GM19328 (cell line): ENCODE measurements around the gene KCNJ14.

ENCODE experiments used
- ATAC-seq: cut with Tn5 transposase; IDR thresholded peaks from one replicate; pipeline ENCODE4 v1.9.1; 2021; ENCODE audit warnings: mild to moderate bottlenecking, moderate library complexity; ENCODE audit not compliant: unreplicated experiment

Gene KCNJ14

DNA sequence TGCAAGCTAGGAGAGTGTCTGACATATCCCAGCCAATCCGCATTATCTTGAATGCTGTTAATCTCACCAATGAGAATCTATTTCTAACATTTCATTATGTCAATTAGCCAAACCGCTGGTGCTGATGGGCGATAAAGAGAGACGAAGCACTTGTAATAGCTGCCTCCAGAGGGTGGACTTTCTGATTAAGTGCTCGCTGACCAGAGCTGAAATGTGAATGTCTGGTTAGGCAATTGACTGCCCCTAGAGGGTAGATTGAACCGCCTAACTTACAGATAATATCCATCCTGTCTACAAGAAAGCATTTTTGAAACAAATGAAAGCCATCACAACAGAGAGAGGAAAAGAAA lies 10.1 kb upstream of the KCNJ14 start:
- ATAC-seq, result peak; percentile 6

DNA sequence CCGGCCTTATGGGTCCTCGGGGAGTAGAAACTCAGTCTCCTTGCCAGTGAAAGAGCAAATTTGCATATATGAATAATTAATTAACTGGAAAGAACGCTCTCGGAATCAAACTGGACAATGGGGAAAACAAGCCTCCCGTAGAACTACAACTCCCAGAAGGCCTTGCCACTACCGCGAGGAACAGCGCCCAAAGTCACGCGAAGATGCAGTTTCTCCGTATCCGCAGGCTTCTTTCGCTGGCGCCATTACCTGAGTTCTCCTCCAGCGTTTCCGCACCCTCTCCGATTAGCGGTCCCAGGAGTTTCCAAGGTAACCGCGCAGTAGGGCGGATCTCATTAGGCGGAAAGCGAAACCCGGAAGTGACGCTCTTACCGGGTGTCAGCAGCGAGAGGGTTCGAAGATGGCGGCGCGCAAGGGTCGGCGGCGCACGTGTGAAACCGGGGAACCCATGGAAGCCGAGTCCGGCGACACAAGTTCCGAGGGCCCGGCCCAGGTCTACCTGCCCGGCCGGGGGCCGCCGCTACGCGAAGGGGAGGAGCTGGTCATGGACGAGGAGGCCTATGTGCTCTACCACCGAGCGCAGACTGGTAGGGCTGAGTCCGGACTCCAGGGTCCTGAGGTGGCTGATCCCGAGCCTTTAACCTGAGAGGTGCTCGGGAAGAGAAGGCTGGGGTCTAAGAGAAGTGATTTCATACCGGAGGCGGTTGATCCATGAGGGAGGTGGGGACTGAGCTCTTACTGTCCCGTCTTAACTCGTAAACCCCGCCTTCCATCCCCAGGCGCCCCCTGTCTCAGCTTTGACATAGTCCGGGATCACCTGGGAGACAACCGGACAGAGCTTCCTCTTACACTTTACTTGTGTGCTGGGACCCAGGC lies 9.5 kb upstream of the KCNJ14 start, which contains the start of gene GRWD1:
Gene GRWD1, plus strand, starts transcription at position 378 of the 876 bp plus-strand sequence. Its CDS starts 23 bp downstream, at position 401.
- peak; percentile 83 for ATAC-seq

DNA sequence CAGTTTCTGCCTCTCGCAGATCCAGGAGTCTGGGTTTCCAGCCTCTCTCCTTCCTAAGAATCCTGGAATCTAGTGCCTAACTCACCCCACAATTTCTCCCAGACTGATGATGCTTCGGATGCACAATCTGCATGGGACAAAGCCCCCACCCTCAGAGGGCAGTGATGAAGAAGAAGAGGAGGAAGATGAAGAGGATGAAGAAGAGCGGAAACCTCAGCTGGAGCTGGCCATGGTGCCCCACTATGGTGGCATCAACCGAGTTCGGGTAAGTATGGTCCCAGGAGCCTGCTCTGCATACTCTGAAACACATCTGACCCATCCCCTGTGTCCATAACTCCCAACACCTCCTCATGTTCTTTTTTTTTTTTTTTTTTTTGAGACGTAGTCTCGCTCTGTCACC lies 8.8 kb upstream of the KCNJ14 start:
- no peak for ATAC-seq

DNA sequence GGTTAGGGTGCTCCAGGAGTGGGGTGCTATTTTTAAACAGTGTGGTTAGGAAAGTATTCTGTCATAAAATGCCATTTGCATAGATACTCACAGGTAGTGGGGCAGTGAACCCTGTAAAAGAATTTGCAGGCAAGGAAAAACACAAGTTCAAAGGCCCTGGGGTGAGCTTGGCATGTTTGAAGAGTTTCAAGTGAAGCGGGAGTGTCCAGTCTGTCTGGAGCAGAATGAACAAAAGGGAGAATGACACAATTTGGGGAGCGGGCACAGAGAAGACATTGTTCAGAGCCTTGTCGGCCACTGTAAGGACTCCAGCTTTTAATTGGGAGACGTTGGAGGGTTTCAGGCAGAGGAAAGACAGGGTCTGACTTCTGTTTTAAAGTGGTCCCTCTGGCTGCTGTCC lies 6.8 kb upstream of the KCNJ14 start:
- ATAC-seq, result no peak

DNA sequence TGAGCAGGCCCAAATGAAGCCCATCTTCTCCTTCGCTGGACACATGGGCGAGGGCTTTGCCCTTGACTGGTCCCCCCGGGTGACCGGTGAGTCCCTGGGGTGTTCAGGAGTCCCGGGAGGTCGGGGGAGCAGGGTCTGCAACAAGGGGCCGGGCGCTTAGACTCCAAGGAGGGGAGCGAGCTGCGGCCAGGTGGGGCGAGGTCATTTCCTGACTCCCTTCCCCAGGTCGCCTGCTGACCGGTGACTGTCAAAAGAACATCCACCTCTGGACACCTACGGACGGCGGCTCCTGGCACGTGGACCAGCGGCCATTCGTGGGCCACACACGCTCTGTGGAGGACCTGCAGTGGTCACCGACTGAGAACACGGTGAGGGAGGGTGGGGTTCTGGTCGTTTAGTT lies 4.9 kb upstream of the KCNJ14 start:
- no peak for ATAC-seq

DNA sequence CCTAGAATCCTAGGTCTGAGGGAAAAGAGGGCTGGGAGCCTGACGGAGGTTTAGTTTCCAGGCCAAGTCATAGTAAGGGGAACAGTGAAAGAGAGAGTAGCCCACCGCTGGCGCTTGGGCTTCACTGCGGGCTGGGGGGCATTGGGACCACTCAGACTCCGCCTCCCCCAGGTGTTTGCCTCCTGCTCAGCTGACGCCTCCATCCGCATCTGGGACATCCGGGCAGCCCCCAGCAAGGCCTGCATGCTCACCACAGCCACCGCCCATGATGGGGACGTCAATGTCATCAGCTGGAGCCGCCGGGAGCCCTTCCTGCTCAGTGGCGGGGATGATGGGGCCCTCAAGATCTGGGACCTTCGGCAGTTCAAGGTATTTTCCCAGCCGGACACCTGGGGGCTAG lies 4.5 kb upstream of the KCNJ14 start:
- ATAC-seq, result no peak

DNA sequence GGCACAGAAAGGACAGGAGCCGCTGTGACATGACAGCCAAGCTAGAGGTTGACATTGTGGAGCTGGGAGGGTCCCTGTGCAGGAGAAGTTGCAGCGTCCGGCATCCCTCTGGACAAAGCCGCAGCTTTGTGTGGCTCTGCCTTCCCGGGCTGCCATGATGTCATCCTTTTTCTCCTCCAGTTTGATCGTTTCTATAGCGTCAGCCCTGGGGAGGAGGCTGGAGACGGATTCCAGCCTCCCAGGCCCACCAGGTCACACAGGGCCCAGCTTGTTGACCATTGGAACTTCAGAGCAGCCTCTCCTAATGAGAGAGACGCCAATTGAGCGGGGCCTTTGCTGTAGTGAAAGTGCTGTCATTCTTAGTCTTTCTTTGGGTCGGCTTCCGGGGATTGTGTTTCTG lies 3.8 kb upstream of the KCNJ14 start:
- ATAC-seq, result no peak

DNA sequence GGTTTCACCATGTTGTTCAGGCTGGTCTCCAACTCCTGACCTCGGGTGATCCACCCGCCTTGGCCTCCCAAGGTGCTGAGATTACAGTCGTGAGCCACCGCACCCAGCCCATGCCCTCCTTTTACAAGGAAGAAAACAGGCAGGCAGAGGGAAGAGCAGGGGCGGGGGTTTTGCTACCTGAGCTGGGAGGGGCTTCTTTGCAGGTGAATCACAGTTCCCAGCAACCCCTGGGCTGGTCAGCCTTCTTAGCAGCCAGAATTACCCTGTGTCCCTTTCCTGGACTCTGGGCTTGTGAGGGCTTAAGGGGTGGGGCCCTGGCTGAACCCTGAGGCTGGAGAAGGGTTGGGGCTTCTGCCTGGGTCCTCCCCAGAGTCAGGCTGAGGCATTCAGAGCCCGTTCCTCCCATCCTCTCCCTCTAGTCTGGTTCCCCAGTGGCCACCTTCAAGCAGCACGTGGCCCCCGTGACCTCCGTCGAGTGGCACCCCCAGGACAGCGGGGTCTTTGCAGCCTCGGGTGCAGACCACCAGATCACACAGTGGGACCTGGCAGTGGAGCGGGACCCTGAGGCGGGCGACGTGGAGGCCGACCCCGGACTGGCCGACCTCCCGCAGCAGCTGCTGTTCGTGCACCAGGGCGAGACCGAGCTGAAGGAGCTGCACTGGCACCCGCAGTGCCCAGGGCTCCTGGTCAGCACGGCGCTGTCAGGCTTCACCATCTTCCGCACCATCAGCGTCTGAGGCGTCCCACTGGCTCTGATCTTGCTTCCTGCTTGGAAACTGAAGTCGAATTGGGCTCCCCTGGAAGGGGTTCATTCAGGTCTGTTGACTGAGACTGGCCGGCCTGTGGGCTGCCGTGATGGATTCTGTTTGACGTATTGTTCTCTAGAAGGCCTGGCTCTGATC lies 2.8 kb upstream of the KCNJ14 start:
- no peak for ATAC-seq

DNA sequence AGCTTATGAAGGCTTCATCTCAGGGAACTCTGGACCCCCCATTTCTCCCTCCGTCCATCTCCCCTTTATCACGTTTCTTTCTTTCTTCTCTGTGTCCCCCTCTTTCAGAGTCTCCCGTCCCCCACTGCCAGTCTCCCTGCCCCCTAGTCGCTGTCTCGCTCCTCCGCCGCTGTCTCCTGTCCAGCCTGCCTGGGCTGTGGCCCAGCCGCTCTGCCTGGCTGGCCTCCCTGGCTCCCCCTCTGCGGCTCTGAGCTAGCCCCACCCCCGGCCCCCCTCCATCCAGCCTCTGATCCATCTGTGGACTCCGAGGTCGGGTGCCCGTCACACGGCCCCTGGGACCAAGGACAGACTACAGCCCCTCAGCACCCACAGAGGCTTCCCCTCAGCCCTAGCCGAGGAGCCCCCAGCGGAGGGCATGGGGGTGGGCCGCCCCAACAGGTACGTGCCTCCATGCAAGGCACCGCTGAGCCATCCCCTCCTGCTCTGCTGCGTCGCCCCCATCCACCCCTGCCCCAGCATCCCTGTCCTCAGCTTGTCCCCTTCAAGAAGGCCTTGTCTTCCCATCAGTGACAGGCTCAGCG lies 1.1 kb upstream of the KCNJ14 start:
- ATAC-seq, result no peak

DNA sequence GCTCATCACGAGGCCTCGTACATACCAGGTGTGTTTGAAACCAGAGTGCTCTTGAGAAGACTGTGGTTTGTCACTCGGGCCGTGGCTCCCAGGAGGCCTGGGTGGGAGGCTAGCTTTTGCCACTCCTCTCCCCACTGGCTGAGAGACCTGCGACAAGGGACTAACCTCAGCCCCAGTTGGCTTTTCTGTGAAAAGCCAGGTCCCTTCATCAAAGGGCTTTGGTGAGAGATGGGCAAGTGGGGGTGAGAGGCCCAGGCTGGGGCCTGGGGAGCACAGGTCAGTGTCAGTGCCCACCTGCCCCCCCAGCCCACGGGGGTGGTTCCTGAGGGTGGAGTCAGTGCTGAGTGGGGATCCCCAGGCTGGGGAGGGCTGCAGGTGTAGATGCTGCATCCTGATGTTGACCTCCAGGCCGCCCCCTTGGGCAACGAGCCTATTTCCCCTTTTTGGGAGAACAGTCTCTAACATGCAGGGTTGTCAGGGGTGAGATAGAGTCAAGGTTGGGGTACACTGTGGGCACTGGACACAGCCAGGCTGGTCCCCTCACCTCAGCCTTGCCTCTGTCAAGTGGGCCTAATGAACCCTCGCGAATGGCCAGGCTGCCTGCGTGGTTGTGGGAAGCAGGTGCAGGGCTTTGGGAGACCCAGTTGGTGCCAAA lies 661 bp downstream of the KCNJ14 start:
- no peak for ATAC-seq

DNA sequence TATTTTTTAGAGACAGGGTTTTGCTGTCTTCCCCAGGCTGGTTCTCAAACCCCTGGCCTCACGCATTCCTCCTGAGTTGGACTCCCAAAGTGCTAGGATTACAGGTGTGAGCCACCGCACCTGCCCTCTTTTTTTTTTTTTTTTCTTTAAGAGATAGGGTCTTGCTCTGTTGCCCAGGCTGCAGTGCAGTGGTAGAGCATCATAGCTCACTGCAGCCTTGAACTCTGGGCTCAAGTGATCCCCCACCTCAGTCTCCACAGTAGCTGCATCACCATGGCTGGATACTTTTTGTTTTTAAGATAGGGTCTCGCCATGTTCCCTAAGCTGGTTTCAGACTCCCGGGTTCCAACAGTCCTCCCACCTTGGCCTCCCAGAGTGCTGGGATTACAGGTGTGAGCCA lies 1.5 kb downstream of the KCNJ14 start:
- no peak for ATAC-seq

DNA sequence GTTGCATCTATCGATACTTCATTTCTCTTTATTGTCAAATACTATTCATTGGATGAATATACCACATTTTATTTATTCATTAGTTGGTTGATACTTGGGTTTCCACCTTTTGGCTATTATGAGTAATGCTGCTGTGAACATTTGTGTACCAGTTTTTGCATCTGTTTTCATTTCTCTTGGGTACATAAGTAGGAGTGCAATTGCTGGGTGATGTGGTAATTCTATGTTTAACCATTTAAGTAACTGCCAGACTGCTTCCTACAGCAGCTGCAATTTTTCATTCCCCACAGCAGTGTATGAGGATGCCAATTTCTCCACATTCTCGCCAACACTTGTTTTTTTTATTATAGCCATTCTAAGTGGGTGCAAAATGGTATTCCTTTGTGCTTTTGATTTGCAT lies 2.6 kb downstream of the KCNJ14 start:
- no peak for ATAC-seq

DNA sequence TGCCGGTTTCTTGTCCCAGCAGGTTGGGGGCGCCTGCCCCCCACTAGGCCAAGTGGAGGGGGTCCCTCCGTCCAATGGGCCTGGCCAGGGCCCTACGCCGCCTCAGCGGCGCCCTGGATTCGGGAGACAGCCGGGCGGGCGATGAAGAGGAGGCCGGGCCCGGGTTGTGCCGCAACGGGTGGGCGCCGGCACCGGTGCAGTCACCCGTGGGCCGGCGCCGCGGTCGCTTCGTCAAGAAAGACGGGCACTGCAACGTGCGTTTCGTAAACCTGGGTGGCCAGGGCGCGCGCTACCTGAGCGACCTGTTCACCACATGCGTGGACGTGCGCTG lies 6.2 kb downstream of the KCNJ14 start:
- ATAC-seq, result no peak

DNA sequence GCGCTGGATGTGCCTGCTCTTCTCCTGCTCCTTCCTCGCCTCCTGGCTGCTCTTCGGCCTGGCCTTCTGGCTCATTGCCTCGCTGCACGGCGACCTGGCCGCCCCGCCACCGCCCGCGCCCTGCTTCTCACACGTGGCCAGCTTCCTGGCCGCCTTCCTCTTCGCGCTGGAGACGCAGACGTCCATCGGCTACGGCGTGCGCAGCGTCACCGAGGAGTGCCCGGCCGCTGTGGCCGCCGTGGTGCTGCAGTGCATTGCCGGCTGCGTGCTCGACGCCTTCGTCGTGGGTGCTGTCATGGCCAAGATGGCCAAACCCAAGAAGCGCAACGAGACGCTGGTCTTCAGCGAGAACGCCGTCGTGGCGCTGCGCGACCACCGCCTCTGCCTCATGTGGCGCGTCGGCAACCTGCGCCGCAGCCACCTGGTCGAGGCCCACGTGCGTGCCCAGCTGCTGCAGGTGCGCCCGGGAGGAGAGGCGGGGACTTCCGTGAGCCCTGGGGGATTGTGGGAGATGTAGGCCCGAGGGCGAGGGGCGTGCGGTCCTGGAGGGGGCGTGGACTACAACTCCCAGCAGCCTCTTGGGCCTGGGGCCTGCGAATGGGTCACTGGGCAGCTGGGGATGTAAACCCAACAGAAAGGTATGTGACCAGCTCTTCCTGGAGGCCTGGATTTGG lies 6.7 kb downstream of the KCNJ14 start:
- ATAC-seq, result no peak

DNA sequence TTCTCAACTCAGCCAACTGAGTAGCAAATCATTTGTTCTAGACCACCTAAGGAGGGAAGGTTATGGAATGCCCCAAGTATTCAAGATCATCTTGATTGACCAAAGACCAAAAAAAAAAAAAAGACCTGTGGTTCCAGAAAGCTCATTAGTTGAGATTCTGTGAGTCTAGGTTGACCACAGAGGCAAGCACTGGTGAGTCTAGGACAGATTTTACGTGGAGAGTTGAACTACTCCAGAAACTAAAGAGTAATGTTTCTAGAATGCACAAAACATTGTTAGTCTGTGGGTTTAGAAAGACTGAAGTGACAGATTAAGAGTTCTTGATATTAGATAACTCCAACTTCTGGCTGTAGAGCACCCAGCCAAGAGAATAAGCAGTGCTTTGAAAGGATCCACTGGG lies 9.8 kb downstream of the KCNJ14 start:
- no peak for ATAC-seq

DNA sequence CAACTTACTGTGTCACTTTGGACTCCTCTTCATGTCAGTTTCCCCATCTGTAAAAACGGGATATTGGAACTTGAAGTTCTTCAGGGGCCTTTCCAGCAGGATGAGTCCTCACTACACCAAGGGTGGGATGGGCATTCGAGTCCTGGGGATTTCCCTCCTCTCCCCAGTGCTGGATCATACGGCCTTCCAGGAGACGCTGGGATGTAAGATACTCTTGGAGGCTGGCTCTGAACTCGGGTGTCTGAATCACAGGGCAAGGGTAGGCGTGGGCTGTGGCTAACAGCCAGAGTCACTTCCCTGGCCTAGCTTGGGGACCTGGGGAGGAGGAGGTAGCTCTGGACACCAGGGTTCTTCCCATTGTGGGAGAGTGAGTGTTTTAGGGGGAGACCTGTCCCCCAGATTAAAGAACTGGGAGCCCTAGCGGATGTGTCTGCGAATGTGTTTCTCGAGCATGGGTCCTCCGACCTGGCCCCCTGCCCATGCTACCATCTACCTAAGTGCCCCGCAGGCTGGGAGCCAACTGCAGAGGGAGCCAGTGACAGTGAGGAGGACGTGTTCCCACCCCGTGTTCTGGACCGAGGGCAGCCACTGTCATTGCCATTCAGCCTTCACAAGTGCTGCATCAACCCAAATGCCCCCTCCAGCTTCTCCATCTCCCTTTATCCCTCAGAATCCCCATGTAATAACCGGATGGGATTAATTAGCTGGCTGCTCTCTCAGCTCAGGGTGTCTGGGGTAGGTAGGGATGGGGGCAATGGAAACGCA lies 11.4 kb downstream of the KCNJ14 start:
- no peak for ATAC-seq

DNA sequence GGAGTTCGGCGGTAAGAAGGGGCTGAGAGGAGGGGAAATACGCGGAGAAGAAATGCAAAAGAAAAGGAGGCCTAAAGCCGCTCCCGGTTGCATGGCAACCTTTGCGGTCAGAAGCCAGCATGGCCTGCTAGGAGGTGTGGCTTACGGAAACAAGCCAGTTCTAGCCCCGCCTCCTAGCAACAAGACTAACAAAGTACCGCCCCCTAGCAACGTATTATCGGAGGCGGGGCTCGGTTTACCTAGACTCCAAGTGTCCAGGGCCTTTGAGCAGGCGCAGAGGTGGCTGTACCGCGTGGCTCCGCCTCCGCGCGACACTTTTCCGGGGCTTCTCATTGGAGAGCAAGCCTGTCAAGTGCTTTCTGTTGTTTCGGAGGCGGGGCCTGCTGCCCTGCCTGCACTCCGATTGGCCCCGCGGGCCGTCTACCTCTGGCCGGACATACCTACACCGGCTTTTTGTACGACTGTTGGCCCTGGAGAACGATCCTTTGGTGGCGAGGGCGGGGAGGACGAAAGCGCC lies 13.5 kb downstream of the KCNJ14 start:
- ATAC-seq, result peak; percentile 94

DNA sequence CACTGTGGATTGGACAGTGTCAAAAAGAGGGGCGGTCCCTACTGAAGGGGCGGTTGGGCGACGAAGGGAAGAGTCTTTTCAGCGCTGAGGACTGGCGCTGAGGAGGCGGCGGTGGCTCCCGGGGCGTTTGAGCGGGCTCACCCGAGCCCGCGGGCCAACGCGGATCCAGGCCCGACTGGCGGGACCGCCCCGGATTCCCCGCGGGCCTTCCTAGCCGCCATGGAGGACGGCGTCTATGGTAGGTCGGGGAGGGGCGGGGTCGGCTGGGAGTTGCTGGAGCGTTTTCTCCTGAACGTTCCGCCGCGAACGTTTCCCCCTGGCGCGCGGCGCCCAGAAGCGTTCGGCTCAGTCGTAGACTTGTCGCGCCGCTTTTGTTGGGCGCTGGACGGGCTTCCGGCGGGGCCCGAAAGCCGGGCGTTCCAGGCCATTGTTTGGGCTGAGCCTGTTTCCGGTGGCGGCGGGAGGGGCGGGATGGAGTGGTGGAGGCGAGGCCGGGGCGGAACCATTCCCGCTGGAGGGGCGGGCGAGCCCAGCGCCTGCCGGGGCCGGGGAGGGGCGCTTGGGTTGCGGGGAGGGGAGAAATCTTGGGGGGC lies 14.0 kb downstream of the KCNJ14 start, which contains the start of gene CYTH2:
Gene CYTH2, plus strand, starts transcription at position 81 of the 593 bp plus-strand sequence. Its CDS starts 139 bp downstream, at position 220.
- ATAC-seq, result peak; percentile 11
